ENCODE data around the gene MID1IP1.

GRCh38 chrX:38806875-38807621, 5.8 kb downstream of the MID1IP1 start:
- TF ChIP-seq SUZ12 (IDR thresholded peaks at IDR 0.05; ENCODE audit: low read length) (no peak), POLR2AphosphoS5 (IDR thresholded peaks at IDR 0.05; ENCODE audit: low read depth, low read length) (peak; percentile 61; the same call in 1 of the 2 replicates), POLR2A (IDR thresholded peaks at IDR 0.05; ENCODE audit: control extremely low read depth in 1 of 2, low read depth in 2 of 2, low read length in 2 of 2) (peak in 1 of 2 experiments; percentile 56; a peak in 2 of 3 replicates), HDAC2 (IDR thresholded peaks at IDR 0.05; ENCODE audit: borderline replicate concordance in 1 of 2, low read depth in 2 of 2, low read length in 2 of 2) (no peak), CHD1 (IDR thresholded peaks at IDR 0.05; ENCODE audit: low read depth, low read length) (no peak; the same call in 1 of the 2 replicates), SAP30 (IDR thresholded peaks at IDR 0.05; ENCODE audit: insufficient read depth, insufficient replicate concordance, low read length) (no peak), SP1 (IDR thresholded peaks at IDR 0.05; ENCODE audit: low read depth, low read length) (no peak), RBBP5 (IDR thresholded peaks at IDR 0.05; ENCODE audit: borderline replicate concordance, low read depth, low read length) (no peak), POU5F1 (IDR thresholded peaks at IDR 0.05; ENCODE audit: low read depth, low read length) (no peak)
